ENCODE data around the gene CCL4. TPM values are rescaled to one million over a fixed set of nuclear protein-coding genes. Genes with fewer than 3 reads are reported as not detected.

The CCL4 gene
- total RNA-seq, 3 donors from 2014 or later, result 2.6 to 12.0 (median 5.2) TPM

DNA sequence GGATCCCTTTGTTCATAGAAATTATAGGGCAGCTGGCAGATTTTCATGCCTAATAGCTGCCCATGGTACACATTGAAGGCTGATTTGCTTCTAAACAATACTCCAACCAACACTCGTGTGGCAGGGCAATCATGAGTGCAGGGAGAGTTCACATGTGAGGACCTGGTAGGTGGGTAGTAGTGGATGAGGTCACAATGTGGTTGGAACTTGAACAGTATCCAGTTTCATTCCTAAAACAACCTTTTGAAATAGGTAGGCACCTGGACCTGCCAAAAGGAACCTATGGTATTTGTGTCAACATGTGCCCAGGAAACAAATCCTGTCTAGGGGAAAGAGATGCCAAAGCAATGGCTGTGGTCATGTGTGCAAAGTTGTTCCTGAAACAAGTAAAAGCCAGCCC lies 32.8 kb downstream of the CCL4 start:
- H3K27ac ChIP-seq, result peak overlapping the region in 1 of 2 donors; percentile 8

GRCh38 chr17:36142235-36142634 lies 38.6 kb downstream of the CCL4 start:
- intact Hi-C loops (cut with DNase I; ENCODE audit: low total_unique reads), result no loop called here
- Histone ChIP-seq H3K4me3 (no peak overlapping the region), H3K27ac (no peak overlapping the region), H3K27me3 (no peaks in the 10 kb centered on the region), H3K36me3 (no peaks in the 10 kb centered on the region), H3K4me1 (no peaks in the 10 kb centered on the region), H3K9me3 (no peaks in the 10 kb centered on the region)
- no peak for DNase-seq (ENCODE audit: low spot score in 2 of 2)
- TF ChIP-seq CTCF (IDR thresholded peaks at IDR 0.05) (no peak), POLR2A (IDR thresholded peaks at IDR 0.05) (no peak)

More for the DNA sequence above, 32.8 kb downstream of the CCL4 start:
- no peaks in the 10 kb centered on the region for H3K36me3 ChIP-seq
- TF ChIP-seq CTCF (IDR thresholded peaks at IDR 0.05) (no peak), POLR2AphosphoS5 (IDR thresholded peaks at IDR 0.05) (no peak), POLR2A (IDR thresholded peaks at IDR 0.05) (no peak)
- intact Hi-C loops (cut with DNase I; ENCODE audit: low total_unique reads), result no loop called here
- no peak for DNase-seq (ENCODE audit: low spot score in 2 of 2)
- H3K27me3 ChIP-seq, result no peaks in the 10 kb centered on the region
- H3K9me3 ChIP-seq, result no peaks in the 10 kb centered on the region
- no peaks in the 10 kb centered on the region for H3K4me1 ChIP-seq
- no peak overlapping the region for H3K4me3 ChIP-seq

DNA sequence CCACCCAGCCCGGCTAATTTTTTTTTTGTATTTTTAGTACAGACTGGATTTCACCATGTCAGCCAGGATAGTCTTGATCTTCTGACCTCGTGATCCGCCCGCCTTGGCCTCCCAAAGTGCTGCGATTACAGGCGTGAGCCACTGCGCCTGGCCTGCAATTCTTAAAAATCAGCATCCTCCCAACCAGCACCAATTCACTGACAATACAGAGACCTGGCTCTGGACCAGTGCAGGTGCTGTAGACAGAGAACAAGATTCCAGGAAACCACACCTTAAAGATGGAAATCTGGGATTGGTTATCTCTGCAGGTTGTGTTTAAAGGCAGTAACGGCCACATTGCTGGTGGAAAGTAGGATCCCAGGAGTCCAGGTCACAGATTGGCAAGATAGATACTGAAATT lies 39.2 kb downstream of the CCL4 start:
- TF ChIP-seq POLR2A (IDR thresholded peaks at IDR 0.05) (no peak), CTCF (IDR thresholded peaks at IDR 0.05) (no peak), POLR2AphosphoS5 (IDR thresholded peaks at IDR 0.05) (no peak)
- intact Hi-C loops (cut with DNase I; ENCODE audit: low total_unique reads), result no loop called here
- DNase-seq (ENCODE audit: low spot score in 2 of 2), result no peak

DNA sequence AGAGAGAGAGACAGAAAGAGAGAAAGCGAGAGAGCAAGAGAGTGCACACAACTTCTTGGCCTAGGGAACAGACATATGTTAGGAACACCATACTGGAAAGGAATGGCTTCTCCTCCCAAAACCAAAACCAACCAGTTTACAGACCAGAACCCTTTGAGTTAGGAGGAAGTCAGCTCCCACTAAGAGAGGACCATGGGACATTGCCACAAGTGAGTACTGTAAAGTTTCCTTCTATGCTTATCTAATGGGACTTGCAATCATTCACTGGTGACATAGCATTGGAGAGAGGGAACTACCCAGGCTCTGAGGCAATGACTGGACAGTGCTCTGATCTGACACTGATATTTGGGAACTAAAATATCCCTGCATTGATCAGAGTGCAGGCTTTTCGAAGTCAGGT lies 40.4 kb downstream of the CCL4 start:
- no peak for DNase-seq (ENCODE audit: low spot score in 2 of 2)
- TF ChIP-seq CTCF (IDR thresholded peaks at IDR 0.05), result no peak
- no peak for TF ChIP-seq POLR2A (IDR thresholded peaks at IDR 0.05)
- TF ChIP-seq POLR2AphosphoS5 (IDR thresholded peaks at IDR 0.05), result no peak
- no peaks in the 10 kb centered on the region for H3K4me1 ChIP-seq
- no peak overlapping the region for H3K27ac ChIP-seq
- H3K27me3 ChIP-seq, result no peaks in the 10 kb centered on the region
- H3K4me3 ChIP-seq, result no peak overlapping the region
- no peaks in the 10 kb centered on the region for H3K36me3 ChIP-seq
- no peaks in the 10 kb centered on the region for H3K9me3 ChIP-seq
- intact Hi-C loops (cut with DNase I; ENCODE audit: low total_unique reads), result no loop called here

More for the DNA sequence above, 39.2 kb downstream of the CCL4 start:
- Histone ChIP-seq H3K36me3 (no peaks in the 10 kb centered on the region), H3K4me1 (no peaks in the 10 kb centered on the region), H3K9me3 (no peaks in the 10 kb centered on the region), H3K27ac (no peak overlapping the region), H3K4me3 (no peak overlapping the region), H3K27me3 (no peaks in the 10 kb centered on the region)

- Histone ChIP-seq H3K27me3 (no peaks in the 10 kb centered on the region), H3K9me3 (no peaks in the 10 kb centered on the region), H3K36me3 (no peaks in the 10 kb centered on the region), H3K4me1 (no peaks in the 10 kb centered on the region), H3K4me3 (no peak overlapping the region), H3K27ac (no peak overlapping the region)
- no peak for DNase-seq (ENCODE audit: low spot score in 2 of 2)
- TF ChIP-seq POLR2A (IDR thresholded peaks at IDR 0.05) (no peak), POLR2AphosphoS5 (IDR thresholded peaks at IDR 0.05) (no peak), CTCF (IDR thresholded peaks at IDR 0.05) (no peak)
- intact Hi-C loops (cut with DNase I; ENCODE audit: low total_unique reads), result no loop called here
Observed at GRCh38 chr17:36144981-36145729, 41.5 kb downstream of the CCL4 start.
